Measurements from ENCODE around the gene JAML. TPM values are rescaled to one million over a fixed set of nuclear protein-coding genes. Genes with fewer than 3 reads are reported as not detected.

Gene JAML
- total RNA-seq, 4 donors from 2014 or later, result 3.2 to 15.1 (median 8.0) TPM

GRCh38 chr11:118231461-118231860 lies 6.7 kb upstream of the JAML start:
- Histone ChIP-seq H3K4me3 (no peak overlapping the region), H3K4me1 (peaks cover 0 to 6% (median 0%) of the 10 kb centered on the region in 4 donors), H3K27me3 (no peaks in the 10 kb centered on the region), H3K9me3 (no peaks in the 10 kb centered on the region), H3K27ac (no peak overlapping the region), H3K36me3 (peaks cover 0 to 11% (median 2%) of the 10 kb centered on the region in 4 donors)
- in situ Hi-C loops (cut with MboI; ENCODE audit: low pct_ligation_motif_present in 1 of 4, low pct_unique_long_range_greater_than_20kb in 1 of 4, low sequenced_read_pairs in 3 of 4), result no loop called here
- intact Hi-C loops (cut with DNase I; ENCODE audit: low total_unique reads), result no loop called here
- no peak for DNase-seq
- TF ChIP-seq POLR2A (IDR thresholded peaks at IDR 0.05) (no peak), POLR2AphosphoS5 (IDR thresholded peaks at IDR 0.05) (no peak), EP300 (IDR thresholded peaks at IDR 0.05; ENCODE audit: low read depth) (no peak), CTCF (IDR thresholded peaks at IDR 0.05) (no peak)

DNA sequence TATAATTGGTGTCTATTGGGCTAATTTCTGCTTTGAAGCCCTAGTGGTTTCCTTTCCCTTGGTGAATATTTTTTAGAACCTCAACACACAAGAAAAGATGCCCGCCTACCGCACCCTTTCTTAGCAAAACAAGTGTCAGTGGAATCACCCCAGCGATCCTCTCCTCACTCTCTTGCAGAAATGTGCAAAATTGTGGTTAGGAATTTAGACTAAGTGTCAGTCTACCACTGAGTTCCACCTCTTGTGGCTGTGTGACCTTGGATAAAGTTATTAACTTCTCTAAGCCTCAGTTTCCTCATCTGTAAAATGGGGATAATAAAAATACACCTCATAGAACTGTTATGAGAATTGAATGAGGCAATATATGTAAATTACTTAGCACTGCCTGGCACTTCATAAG lies 5.3 kb upstream of the JAML start:
- intact Hi-C loops (cut with DNase I; ENCODE audit: low total_unique reads), result no loop called here
- Histone ChIP-seq H3K27me3 (no peaks in the 10 kb centered on the region), H3K9me3 (no peaks in the 10 kb centered on the region), H3K36me3 (peaks cover 0 to 11% (median 2%) of the 10 kb centered on the region in 4 donors), H3K27ac (peak overlapping the region; percentile 2 to 45 (median 22)), H3K4me3 (no peak overlapping the region), H3K4me1 (peaks cover 0 to 8% (median 0%) of the 10 kb centered on the region in 4 donors)
- in situ Hi-C loops (cut with MboI; ENCODE audit: low pct_ligation_motif_present in 1 of 4, low pct_unique_long_range_greater_than_20kb in 1 of 4, low sequenced_read_pairs in 3 of 4), result no loop called here
- 83 to 91% methylated on average over 1 to 3 of the region's 3 CpGs for WGBS, 2 donors (ENCODE audit: low coverage in 1 of 2)
- DNase-seq, result no peak
- TF ChIP-seq EP300 (IDR thresholded peaks at IDR 0.05; ENCODE audit: low read depth) (no peak), POLR2AphosphoS5 (IDR thresholded peaks at IDR 0.05) (no peak), POLR2A (IDR thresholded peaks at IDR 0.05) (no peak), CTCF (IDR thresholded peaks at IDR 0.05) (no peak)

- no peaks in the 10 kb centered on the region for H3K9me3 ChIP-seq
- no peak for DNase-seq
- WGBS, 2 donors (ENCODE audit: low coverage in 1 of 2), result 72 to 100% methylated on average over 1 to 5 of the region's 5 CpGs
- no peak for TF ChIP-seq EP300 (IDR thresholded peaks at IDR 0.05; ENCODE audit: low read depth)
- no peak for TF ChIP-seq POLR2A (IDR thresholded peaks at IDR 0.05)
- TF ChIP-seq CTCF (IDR thresholded peaks at IDR 0.05), result no peak
- no peak for TF ChIP-seq POLR2AphosphoS5 (IDR thresholded peaks at IDR 0.05)
- H3K36me3 ChIP-seq, result peaks cover 0 to 11% (median 2%) of the 10 kb centered on the region in 4 donors
- in situ Hi-C loops (cut with MboI; ENCODE audit: low pct_ligation_motif_present in 1 of 4, low pct_unique_long_range_greater_than_20kb in 1 of 4, low sequenced_read_pairs in 3 of 4), result no loop called here
- peaks cover 0 to 8% (median 0%) of the 10 kb centered on the region in 4 donors for H3K4me1 ChIP-seq
- H3K4me3 ChIP-seq, result no peak overlapping the region
- H3K27me3 ChIP-seq, result no peaks in the 10 kb centered on the region
- H3K27ac ChIP-seq, result peak overlapping the region; percentile 20 to 45 (median 32)
- intact Hi-C loops (cut with DNase I; ENCODE audit: low total_unique reads), result no loop called here
These were observed 4.5 kb upstream of the JAML start for GRCh38 chr11:118229274-118229847.

- in situ Hi-C loops (cut with MboI; ENCODE audit: low pct_ligation_motif_present in 1 of 4, low pct_unique_long_range_greater_than_20kb in 1 of 4, low sequenced_read_pairs in 3 of 4) (no loop called here), intact Hi-C loops (cut with DNase I; ENCODE audit: low total_unique reads) (no loop called here)
- 60 to 77% methylated on average over 8 of the region's 8 CpGs for whole genome bisulfite sequencing, 2 donors (ENCODE audit: low coverage in 1 of 2)
- peak overlapping the region; percentile 32 to 49 (median 38) for H3K27ac ChIP-seq
- no peak overlapping the region for H3K4me3 ChIP-seq
- DNase-seq, result no peak
- peaks cover 0 to 8% (median 0%) of the 10 kb centered on the region in 4 donors for H3K4me1 ChIP-seq
- no peaks in the 10 kb centered on the region for H3K9me3 ChIP-seq
- TF ChIP-seq CTCF (IDR thresholded peaks at IDR 0.05) (no peak), POLR2AphosphoS5 (IDR thresholded peaks at IDR 0.05) (no peak), POLR2A (IDR thresholded peaks at IDR 0.05) (no peak), EP300 (IDR thresholded peaks at IDR 0.05; ENCODE audit: low read depth) (no peak)
- peaks cover 3% of the 10 kb centered on the region for H3K27me3 ChIP-seq
- peaks cover 0 to 11% (median 2%) of the 10 kb centered on the region in 4 donors for H3K36me3 ChIP-seq
These were observed 3.3 kb upstream of the JAML start for GRCh38 chr11:118227865-118228785.
